Measurements from ENCODE around the gene MERTK. TPM values are rescaled to one million over a fixed set of nuclear protein-coding genes. Genes with fewer than 3 reads are reported as not detected.

Gene MERTK
- total and polyA plus RNA-seq, 2 of the 13 experiments (the other 11 are each of a cell fraction or from before 2014, with no cell fraction given) = 37.3 to 44.7 TPM

DNA sequence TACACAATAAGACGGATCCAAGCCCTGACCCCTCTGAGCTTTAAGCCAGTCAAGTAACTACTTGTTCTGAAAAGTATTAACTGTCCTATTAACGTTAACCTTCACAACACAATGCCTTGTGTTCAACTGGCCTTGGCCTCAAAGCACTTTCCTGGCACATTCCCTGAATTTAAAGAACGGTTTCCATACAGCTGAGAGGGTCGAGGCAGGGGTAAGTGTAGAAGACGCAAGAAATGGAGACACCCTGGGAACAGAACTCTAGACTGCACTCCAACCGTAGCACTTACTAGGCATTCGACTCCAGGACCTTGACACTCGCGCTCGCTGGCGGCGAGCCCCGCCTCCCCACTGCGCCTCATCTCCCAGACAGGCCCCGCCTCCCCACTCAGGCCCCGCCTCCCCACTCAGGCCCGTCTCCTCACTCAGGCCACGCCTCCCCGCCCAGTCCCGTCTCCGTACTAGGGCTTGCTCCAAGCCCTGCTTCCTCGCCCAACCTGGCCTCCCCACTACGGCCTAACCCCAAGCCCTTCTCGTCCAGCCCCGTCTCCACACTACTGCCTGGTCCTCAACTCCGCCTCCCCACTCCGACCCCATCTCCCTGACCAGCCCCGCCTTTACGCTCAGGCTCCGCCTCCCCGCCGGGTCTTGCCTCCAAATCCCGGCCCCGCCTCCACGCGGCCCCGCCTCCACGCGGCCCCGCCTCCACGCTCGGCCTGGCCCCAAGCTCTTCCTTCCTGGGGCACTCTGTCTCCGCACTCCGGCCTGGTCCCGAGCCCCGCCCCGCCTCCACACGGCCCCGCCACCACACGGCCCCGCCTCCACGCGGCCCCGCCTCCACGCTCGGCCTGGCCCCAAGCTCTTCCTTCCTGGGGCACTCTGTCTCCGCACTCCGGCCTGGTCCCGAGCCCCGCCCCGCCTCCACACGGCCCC, 155.8 kb downstream of the MERTK start (continued):
- 0 out of 2 replicates have a peak, but pooled peaks have one; percentile 27 for TF ChIP-seq ZNF331 (CRISPR knock-in tag; IDR thresholded peaks at IDR 0.05)
- TF ChIP-seq, protein P1, sequence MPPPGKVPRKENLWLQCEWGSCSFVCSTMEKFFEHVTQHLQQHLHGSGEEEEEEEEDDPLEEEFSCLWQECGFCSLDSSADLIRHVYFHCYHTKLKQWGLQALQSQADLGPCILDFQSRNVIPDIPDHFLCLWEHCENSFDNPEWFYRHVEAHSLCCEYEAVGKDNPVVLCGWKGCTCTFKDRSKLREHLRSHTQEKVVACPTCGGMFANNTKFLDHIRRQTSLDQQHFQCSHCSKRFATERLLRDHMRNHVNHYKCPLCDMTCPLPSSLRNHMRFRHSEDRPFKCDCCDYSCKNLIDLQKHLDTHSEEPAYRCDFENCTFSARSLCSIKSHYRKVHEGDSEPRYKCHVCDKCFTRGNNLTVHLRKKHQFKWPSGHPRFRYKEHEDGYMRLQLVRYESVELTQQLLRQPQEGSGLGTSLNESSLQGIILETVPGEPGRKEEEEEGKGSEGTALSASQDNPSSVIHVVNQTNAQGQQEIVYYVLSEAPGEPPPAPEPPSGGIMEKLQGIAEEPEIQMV (CRISPR knock-in tag; IDR thresholded peaks at IDR 0.05; ENCODE audit: low read depth) = peak; percentile 38; the same call in 1 of the 2 replicates
- TF ChIP-seq TAF1 (CRISPR knock-in tag; IDR thresholded peaks at IDR 0.05) = peak; percentile 55
- TF ChIP-seq AKAP8 (CRISPR knock-in tag; IDR thresholded peaks at IDR 0.05) = 0 out of 2 replicates have a peak, but pooled peaks have one; percentile 38
- peak; percentile 50; the same call in 1 of the 2 replicates for TF ChIP-seq KAT8 (CRISPR knock-in tag; IDR thresholded peaks at IDR 0.05)
- 0 out of 2 replicates have a peak, but pooled peaks have one; percentile 54 for TF ChIP-seq RXRA (CRISPR knock-in tag; IDR thresholded peaks at IDR 0.05)
- 0 out of 2 replicates have a peak, but pooled peaks have one; percentile 63 for TF ChIP-seq TOPORS (CRISPR knock-in tag; IDR thresholded peaks at IDR 0.05)
- TF ChIP-seq ZNF441 (CRISPR knock-in tag; IDR thresholded peaks at IDR 0.05; ENCODE audit: borderline replicate concordance) = peak; percentile 55; the same call in 1 of the 2 replicates
- TF ChIP-seq ZNF749 (CRISPR knock-in tag; IDR thresholded peaks at IDR 0.05; ENCODE audit: borderline replicate concordance) = 0 out of 2 replicates have a peak, but pooled peaks have one; percentile 39
- peak; percentile 40; the same call in 1 of the 2 replicates for TF ChIP-seq ZNF614 (CRISPR knock-in tag; IDR thresholded peaks at IDR 0.05; ENCODE audit: borderline replicate concordance)
- TF ChIP-seq, protein P2, sequence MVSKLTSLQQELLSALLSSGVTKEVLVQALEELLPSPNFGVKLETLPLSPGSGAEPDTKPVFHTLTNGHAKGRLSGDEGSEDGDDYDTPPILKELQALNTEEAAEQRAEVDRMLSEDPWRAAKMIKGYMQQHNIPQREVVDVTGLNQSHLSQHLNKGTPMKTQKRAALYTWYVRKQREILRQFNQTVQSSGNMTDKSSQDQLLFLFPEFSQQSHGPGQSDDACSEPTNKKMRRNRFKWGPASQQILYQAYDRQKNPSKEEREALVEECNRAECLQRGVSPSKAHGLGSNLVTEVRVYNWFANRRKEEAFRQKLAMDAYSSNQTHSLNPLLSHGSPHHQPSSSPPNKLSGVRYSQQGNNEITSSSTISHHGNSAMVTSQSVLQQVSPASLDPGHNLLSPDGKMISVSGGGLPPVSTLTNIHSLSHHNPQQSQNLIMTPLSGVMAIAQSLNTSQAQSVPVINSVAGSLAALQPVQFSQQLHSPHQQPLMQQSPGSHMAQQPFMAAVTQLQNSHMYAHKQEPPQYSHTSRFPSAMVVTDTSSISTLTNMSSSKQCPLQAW (CRISPR knock-in tag; IDR thresholded peaks at IDR 0.05) = peak; percentile 78
- no peak for TF ChIP-seq SIX4 (CRISPR knock-in tag; IDR thresholded peaks at IDR 0.05)
- peak; percentile 64; the same call in 1 of the 2 replicates for TF ChIP-seq DR1 (CRISPR knock-in tag; IDR thresholded peaks at IDR 0.05)
- TF ChIP-seq FOXK2 (IDR thresholded peaks at IDR 0.05) = no peak
- no peak for TF ChIP-seq ZNF746 (CRISPR knock-in tag; IDR thresholded peaks at IDR 0.05)
- TF ChIP-seq SIN3A (IDR thresholded peaks at IDR 0.05; ENCODE audit: borderline replicate concordance, low read depth, low read length) = peak; percentile 74; the same call in 1 of the 2 replicates
- TF ChIP-seq SALL1 (CRISPR knock-in tag; IDR thresholded peaks at IDR 0.05) = peak; percentile 66
